GM19035 (cell line): ENCODE results near the gene SH2D7.

ENCODE experiments used
- ATAC-seq: cut with Tn5 transposase; IDR thresholded peaks from one replicate; pipeline ENCODE4 v1.9.1; 2021; ENCODE audit not compliant: unreplicated experiment

Gene SH2D7

GRCh38 chr15:78077871-78078210 is 14.5 kb upstream of the SH2D7 start:
- peak; percentile 9 for ATAC-seq

- ATAC-seq, result no peak
Measured at GRCh38 chr15:78079298-78080087, 12.9 kb upstream of the SH2D7 start.

DNA sequence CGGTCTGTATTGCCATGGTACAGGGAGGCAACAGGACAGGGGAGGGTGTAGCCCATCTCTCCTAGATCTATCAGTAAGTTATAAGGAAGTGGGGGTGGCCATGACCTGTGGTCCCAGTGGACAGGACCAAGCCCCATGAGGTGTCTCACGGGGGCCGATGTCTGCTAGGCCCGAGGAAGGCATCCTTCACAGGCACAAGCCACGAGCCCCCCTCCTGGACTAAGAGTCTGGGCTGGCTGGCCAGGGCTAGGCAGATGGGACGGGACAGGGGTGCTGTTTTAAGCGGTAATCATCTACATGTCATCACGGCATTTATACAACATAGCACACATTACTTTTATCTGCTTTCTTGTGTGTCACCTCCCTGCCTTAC is 12.3 kb upstream of the SH2D7 start:
- no peak for ATAC-seq

GRCh38 chr15:78082106-78082742 is 10.1 kb upstream of the SH2D7 start:
- no peak for ATAC-seq

DNA sequence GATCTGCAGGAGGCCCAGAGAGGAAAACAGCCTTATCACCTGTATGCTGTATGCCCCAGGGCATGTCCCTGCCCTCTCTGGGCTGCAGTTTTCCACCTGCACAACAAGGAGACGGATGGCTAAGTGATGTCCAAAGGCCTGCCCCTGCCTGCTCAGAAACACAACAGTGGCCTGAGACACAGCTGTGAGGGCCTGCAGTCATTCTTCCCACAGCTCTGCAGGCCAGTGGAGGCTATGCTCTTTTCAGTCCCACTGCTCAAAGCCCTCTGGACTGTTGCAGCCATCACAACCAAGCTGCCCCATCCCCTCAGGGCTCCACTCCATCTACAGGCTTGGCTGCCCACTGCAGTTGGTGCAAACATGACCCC is 9.6 kb upstream of the SH2D7 start:
- no peak for ATAC-seq

- no peak for ATAC-seq
Measured at GRCh38 chr15:78083186-78083585, 9.2 kb upstream of the SH2D7 start.

DNA sequence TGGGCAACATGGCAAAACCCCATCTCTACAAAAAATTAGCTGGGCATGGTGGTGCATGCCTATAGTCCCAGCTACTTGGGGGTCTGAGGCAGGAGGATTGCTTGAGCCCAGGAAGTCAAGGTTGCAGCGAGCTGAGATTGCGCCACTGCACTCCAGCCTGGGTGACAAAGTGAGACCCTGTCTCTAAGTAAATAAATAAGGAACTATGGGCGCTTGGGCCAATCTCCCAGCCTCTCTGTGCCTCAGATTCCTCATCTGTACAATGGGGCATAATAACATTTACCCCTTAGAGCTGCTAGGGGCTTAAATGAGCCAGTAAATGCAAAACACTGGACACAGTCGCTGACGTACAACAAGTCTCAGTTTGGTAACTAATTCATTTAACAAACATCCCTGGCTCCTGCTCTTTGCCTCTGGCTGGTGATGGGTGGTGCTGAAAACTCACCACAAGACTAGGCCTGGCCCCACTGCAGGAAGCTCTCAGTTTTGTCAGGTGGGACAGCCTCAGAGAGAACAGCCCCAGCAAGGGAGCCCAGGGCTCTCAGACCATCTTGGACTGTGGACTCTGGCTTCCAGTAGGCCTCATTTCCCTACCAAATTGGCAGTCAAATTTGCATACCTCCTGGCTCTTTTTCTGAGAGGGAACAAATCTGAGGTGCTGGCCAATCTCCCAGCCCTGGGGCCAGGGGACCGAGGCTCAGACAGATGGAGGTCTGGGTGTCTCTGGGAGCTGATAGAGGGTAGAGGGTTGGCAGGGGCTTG is 8.5 kb upstream of the SH2D7 start:
- ATAC-seq, result no peak

- ATAC-seq, result no peak
Measured at GRCh38 chr15:78084449-78084750, 8.0 kb upstream of the SH2D7 start.

DNA sequence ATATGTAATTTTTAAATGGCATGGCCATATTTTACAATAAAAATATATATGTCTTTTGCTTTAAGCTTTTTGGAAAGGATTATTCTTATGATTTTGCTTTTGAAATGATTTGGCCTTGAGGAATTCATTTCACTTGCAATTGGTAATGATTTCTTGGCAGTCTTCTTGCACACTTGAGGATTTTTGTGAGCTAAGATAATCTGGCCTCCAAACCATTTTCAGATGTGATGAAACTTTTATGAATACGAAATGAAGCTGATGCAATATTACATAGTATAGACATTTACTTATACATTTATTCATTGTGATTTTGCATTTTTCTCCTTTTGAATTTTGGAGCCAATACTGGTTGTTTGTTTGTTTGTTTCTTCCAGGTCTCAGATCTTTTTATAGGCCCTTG is 6.4 kb upstream of the SH2D7 start:
- no peak for ATAC-seq

GRCh38 chr15:78087951-78088772 is 4.2 kb upstream of the SH2D7 start:
- peak; percentile 63 for ATAC-seq

GRCh38 chr15:78088773-78089080 is 3.6 kb upstream of the SH2D7 start:
- no peak for ATAC-seq

GRCh38 chr15:78090422-78091063 is 1.8 kb upstream of the SH2D7 start:
- ATAC-seq, result no peak

GRCh38 chr15:78093242-78094020 is 1.1 kb downstream of the SH2D7 start:
- no peak for ATAC-seq

DNA sequence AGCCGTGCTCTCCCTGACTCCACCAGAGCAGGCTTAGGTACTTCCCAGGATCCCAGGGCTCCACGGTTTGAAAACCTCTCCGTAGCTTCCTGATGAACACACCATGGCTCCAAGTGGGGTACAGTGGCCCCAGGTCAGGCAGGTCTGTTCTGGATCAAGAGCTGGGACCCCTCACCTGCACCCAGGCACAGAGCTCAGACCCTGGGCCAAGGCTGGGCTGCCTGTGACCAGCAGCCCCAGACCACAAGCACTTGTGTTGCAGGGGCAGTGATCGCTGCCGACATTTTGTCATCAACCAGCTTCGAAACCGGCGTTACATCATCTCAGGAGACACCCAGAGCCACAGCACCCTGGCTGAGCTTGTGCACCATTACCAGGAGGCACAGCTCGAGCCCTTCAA is 5.3 kb downstream of the SH2D7 start:
- no peak for ATAC-seq

GRCh38 chr15:78098131-78098755 is 5.9 kb downstream of the SH2D7 start:
- ATAC-seq, result no peak

DNA sequence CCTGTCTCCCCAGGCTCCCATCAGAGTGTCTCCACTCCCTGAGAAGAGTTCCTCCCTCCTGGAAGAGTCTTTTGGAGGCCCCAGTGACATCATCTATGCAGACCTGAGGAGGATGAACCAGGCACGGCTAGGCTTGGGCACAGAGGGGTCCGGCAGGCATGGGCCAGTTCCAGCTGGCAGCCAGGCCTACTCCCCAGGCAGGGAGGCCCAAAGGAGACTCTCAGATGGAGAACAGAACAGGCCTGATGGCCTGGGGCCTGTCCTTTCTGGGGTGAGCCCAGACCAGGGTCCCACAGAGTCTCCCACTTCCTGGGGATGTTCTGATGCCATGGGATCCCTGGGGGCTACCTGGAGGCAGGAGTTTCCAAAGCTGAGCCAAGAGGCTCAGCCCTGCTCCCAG is 8.5 kb downstream of the SH2D7 start:
- no peak for ATAC-seq

DNA sequence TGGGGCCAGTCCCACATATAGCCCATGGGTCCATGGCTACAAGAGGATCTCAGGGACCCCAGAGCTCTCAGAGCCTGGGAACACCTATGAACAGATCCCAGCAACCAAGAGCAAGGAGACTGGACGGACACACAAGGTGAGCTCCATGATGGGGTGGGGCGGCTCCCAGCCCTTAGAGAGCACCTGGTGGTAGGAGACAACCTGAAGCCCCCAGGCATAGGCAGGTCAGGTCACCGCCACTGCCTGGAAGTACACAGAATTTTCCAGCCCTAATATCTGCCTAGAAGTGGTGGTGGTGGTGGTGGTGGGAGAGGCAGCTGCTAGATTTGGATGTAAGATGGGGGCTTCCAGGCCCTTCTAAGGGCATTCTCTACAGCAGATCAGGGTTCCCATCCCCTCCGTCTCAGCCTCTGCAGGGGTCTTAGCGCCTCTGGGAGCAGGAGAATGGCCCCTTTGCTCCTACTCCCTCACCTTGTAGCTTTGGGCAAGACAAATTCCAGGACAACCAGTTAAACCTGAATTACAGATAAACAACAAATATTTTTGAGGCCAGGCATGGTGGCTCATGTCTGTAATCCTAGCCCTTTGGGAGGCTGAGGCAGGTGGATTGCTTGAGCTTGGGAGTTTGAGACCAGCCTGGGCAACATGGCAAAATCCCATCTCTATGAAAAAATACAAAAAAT is 9.2 kb downstream of the SH2D7 start:
- no peak for ATAC-seq

- ATAC-seq, result no peak
Measured at GRCh38 chr15:78102211-78102610, 9.8 kb downstream of the SH2D7 start.

DNA sequence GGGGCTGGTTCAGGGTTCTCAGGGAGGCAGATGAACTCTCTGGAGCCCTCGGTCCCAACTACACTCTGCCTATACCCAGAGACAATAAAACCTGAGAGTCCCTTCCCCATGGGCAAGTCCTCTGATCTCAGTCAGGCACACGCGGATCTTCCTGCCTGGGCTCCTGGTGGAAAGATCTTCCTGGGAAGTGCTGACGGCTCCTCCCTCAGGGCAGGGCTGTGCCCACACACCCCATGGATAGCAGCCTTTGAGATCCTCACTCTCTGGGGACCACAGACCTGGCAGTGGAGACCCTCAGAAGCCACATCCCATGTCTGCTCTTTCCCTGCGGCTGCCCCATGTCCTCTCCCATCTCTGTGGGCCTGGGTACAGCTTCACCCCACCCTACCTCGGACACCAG is 10.4 kb downstream of the SH2D7 start:
- no peak for ATAC-seq
